Spinal cord (tissue), 10 donors: ENCODE results near the gene CALN1. TPM values are rescaled to one million over a fixed set of nuclear protein-coding genes. Genes with fewer than 3 reads are reported as not detected.

Experiments
- DNase-seq, 6 donors: peaks; one replicate each; pipeline versions ENCODE4 v3.0.0 to v3.0.0-alpha.2; 2013 to 2015; ENCODE audit warnings: low spot score in 6 of 6, low read depth in 4 of 6
- H3K27ac ChIP-seq: one replicate; pipeline ENCODE4 v1.5.1; 2013; ENCODE audit warnings: low read depth, low read length, control low read depth
- H3K27me3 ChIP-seq: one replicate; pipeline ENCODE4 v1.6.1; 2013; ENCODE audit warnings: low read length; ENCODE audit not compliant: control insufficient read depth, insufficient read depth
- H3K36me3 ChIP-seq: one replicate; pipeline ENCODE4 v1.6.1; 2013; ENCODE audit warnings: low read length; ENCODE audit not compliant: control insufficient read depth, insufficient read depth
- H3K4me1 ChIP-seq: one replicate; pipeline ENCODE4 v1.6.1; 2013; ENCODE audit warnings: low read length; ENCODE audit not compliant: control insufficient read depth, insufficient read depth
- H3K4me3 ChIP-seq: one replicate; pipeline ENCODE4 v1.5.1; 2013; ENCODE audit warnings: low read depth, low read length, control low read depth
- H3K9me3 ChIP-seq: one replicate; pipeline ENCODE4 v1.6.1; 2013; ENCODE audit warnings: low read length; ENCODE audit not compliant: control insufficient read depth, insufficient read depth
- WGBS: methylation state at CpG from one replicate; pipeline ENCODE4 v1.1.5; 2013; ENCODE audit warnings: missing lambda C conversion rate; ENCODE audit not compliant: insufficient coverage; 5-methylcytosine and 5-hydroxymethylcytosine counted together
- polyA plus RNA-seq, 2 donors: library from polyadenylated mRNA; unstranded; fragments of 120-200 nt; gene quantifications; one replicate each; pipeline ENCODE4 v1.2.1, GENCODE V29; 2013; ENCODE audit not compliant: insufficient read length in 2 of 2
- total RNA-seq, 2 donors: library from RNA; depleted of rRNA in 1 of 2; stranded (reverse); fragments of 120-200 nt in 1 of 2; fragments of >200 nt in 1 of 2; gene quantifications; one replicate each; pipeline versions ENCODE4 v1.2.3 to v1.2.4, GENCODE V29; 2013 to 2014
- donor health status: healthy.

Gene CALN1
- total and polyA plus RNA-seq, 4 donors: 14.7 to 30.0 (median 22.1) TPM

- 89% methylated on average over 1 of the region's 3 CpGs for WGBS
- DNase-seq: no peak
- Histone ChIP-seq H3K4me3 (no peak overlapping the region), H3K27ac (no peak overlapping the region), H3K36me3 (no peaks in the 10 kb centered on the region), H3K27me3 (no peaks in the 10 kb centered on the region), H3K4me1 (no peaks in the 10 kb centered on the region), H3K9me3 (no peaks in the 10 kb centered on the region)
Measured at GRCh38 chr7:72292118-72292517, 120.0 kb downstream of the CALN1 start.

GRCh38 chr7:72286519-72286918 is 125.6 kb downstream of the CALN1 start:
- 50% methylated on average over 1 of the region's 1 CpG for WGBS
- DNase-seq: no peak
- H3K4me1 ChIP-seq: no peaks in the 10 kb centered on the region
- H3K4me3 ChIP-seq: no peak overlapping the region
- H3K27me3 ChIP-seq: no peaks in the 10 kb centered on the region
- H3K9me3 ChIP-seq: no peaks in the 10 kb centered on the region
- H3K36me3 ChIP-seq: no peaks in the 10 kb centered on the region
- H3K27ac ChIP-seq: no peak overlapping the region

GRCh38 chr7:72283309-72283708 is 128.8 kb downstream of the CALN1 start:
- Histone ChIP-seq H3K27me3 (no peaks in the 10 kb centered on the region), H3K9me3 (no peaks in the 10 kb centered on the region), H3K4me3 (no peak overlapping the region), H3K4me1 (no peaks in the 10 kb centered on the region), H3K36me3 (no peaks in the 10 kb centered on the region), H3K27ac (no peak overlapping the region)
- WGBS: 100% methylated on average over 1 of the region's 1 CpG
- DNase-seq: no peak

GRCh38 chr7:72281308-72281707 is 130.8 kb downstream of the CALN1 start:
- WGBS: 60% methylated on average over 1 of the region's 2 CpGs
- no peak for DNase-seq
- Histone ChIP-seq H3K4me1 (no peaks in the 10 kb centered on the region), H3K27me3 (no peaks in the 10 kb centered on the region), H3K9me3 (peaks cover 1% of the 10 kb centered on the region), H3K36me3 (no peaks in the 10 kb centered on the region), H3K4me3 (no peak overlapping the region), H3K27ac (no peak overlapping the region)

- H3K27ac ChIP-seq: no peak overlapping the region
- no peaks in the 10 kb centered on the region for H3K36me3 ChIP-seq
- peaks cover 9% of the 10 kb centered on the region for H3K4me1 ChIP-seq
- no peak overlapping the region for H3K4me3 ChIP-seq
- WGBS: 80% methylated on average over 1 of the region's 3 CpGs
- H3K27me3 ChIP-seq: no peaks in the 10 kb centered on the region
- DNase-seq: no peak
- peaks cover 1% of the 10 kb centered on the region for H3K9me3 ChIP-seq
Measured at GRCh38 chr7:72279203-72279602, 132.9 kb downstream of the CALN1 start.

- Histone ChIP-seq H3K36me3 (no peaks in the 10 kb centered on the region), H3K4me1 (peaks cover 9% of the 10 kb centered on the region), H3K27me3 (no peaks in the 10 kb centered on the region), H3K4me3 (no peak overlapping the region), H3K27ac (no peak overlapping the region), H3K9me3 (peaks cover 1% of the 10 kb centered on the region)
- peak in 1 of 6 donors; percentile 40 for DNase-seq
- no CpG with 5 or more reads among the region's 8 CpGs for WGBS
Measured at GRCh38 chr7:72278550-72278949, 133.6 kb downstream of the CALN1 start.

- DNase-seq: peak in 3 of 6 donors; percentile 7 to 59 (median 40)
- Histone ChIP-seq H3K36me3 (no peaks in the 10 kb centered on the region), H3K27ac (no peak overlapping the region), H3K27me3 (no peaks in the 10 kb centered on the region), H3K4me3 (no peak overlapping the region), H3K9me3 (peaks cover 1% of the 10 kb centered on the region), H3K4me1 (peaks cover 9% of the 10 kb centered on the region)
- 60% methylated on average over 6 of the region's 7 CpGs for WGBS
Measured at GRCh38 chr7:72275382-72276070, 136.6 kb downstream of the CALN1 start.

- Histone ChIP-seq H3K27me3 (no peaks in the 10 kb centered on the region), H3K9me3 (peaks cover 1% of the 10 kb centered on the region), H3K4me1 (peaks cover 9% of the 10 kb centered on the region), H3K4me3 (no peak overlapping the region), H3K27ac (no peak overlapping the region), H3K36me3 (no peaks in the 10 kb centered on the region)
- DNase-seq: no peak
- 100% methylated on average over 4 of the region's 6 CpGs for WGBS
Measured at GRCh38 chr7:72272479-72272878, 139.7 kb downstream of the CALN1 start.

- no peaks in the 10 kb centered on the region for H3K9me3 ChIP-seq
- no CpG with 5 or more reads among the region's 3 CpGs for WGBS
- H3K4me3 ChIP-seq: no peak overlapping the region
- no peak for DNase-seq
- H3K27ac ChIP-seq: no peak overlapping the region
- no peaks in the 10 kb centered on the region for H3K4me1 ChIP-seq
- no peaks in the 10 kb centered on the region for H3K36me3 ChIP-seq
- H3K27me3 ChIP-seq: no peaks in the 10 kb centered on the region
Measured at GRCh38 chr7:72268796-72269195, 143.3 kb downstream of the CALN1 start.

- H3K9me3 ChIP-seq: no peaks in the 10 kb centered on the region
- no peaks in the 10 kb centered on the region for H3K36me3 ChIP-seq
- 93% methylated on average over 1 of the region's 2 CpGs for WGBS
Measured at GRCh38 chr7:72268090-72268489, 144.0 kb downstream of the CALN1 start.

More at GRCh38 chr7:72268090-72268489, 144.0 kb downstream of the CALN1 start:
- no peaks in the 10 kb centered on the region for H3K27me3 ChIP-seq
- H3K4me1 ChIP-seq: no peaks in the 10 kb centered on the region
- no peak overlapping the region for H3K27ac ChIP-seq
- no peak for DNase-seq
- H3K4me3 ChIP-seq: no peak overlapping the region
